RWPE2 (cell line): ENCODE results near the gene ITCH.
"Not testable (repeated sequence)": the region's sequence is repeated elsewhere in the genome, so short reads cannot be mapped to it uniquely, and the experiment has no call there.

Experiments used
- ATAC-seq: fragments of 200-7000 bp; cut with Tn5 transposase; 3 replicates; pipeline ENCODE4 v1.9.1; 2021; ENCODE audit warnings: low read depth
- DNase-seq: peaks from one replicate; pipeline ENCODE4 v3.0.0-alpha.2; 2020; ENCODE audit warnings: low spot score
- H3K27ac ChIP-seq: fragments of 450-650 bp; 2 replicates; pipeline ENCODE4 v1.5.1; 2017; ENCODE audit warnings: mild to moderate bottlenecking; ENCODE audit not compliant: poor library complexity, severe bottlenecking
- H3K27me3 ChIP-seq: fragments of 250-450 bp; sonication (Bioruptor Pico); 2 replicates; pipeline ENCODE4 v1.5.1; 2021; ENCODE audit warnings: mild to moderate bottlenecking, moderate library complexity; ENCODE audit not compliant: insufficient read depth, poor library complexity, severe bottlenecking
- H3K36me3 ChIP-seq: fragments of 250-450 bp; sonication (Bioruptor Pico); 2 replicates; pipeline ENCODE4 v1.5.1; 2020; ENCODE audit warnings: low read depth, mild to moderate bottlenecking, moderate library complexity
- H3K4me1 ChIP-seq: fragments of 250-450 bp; sonication (Bioruptor Pico); 2 replicates; pipeline ENCODE4 v1.5.1; 2021; ENCODE audit warnings: mild to moderate bottlenecking, moderate library complexity; ENCODE audit not compliant: insufficient read depth, poor library complexity, severe bottlenecking
- H3K4me3 ChIP-seq: fragments of 250-450 bp; sonication (Bioruptor Pico); 2 replicates; pipeline ENCODE4 v1.5.1; 2021; ENCODE audit warnings: mild to moderate bottlenecking, moderate library complexity; ENCODE audit not compliant: severe bottlenecking
- H3K9me3 ChIP-seq: fragments of 250-450 bp; sonication (Bioruptor Pico); 2 replicates; pipeline ENCODE4 v1.5.1; 2021; ENCODE audit warnings: mild to moderate bottlenecking, moderate library complexity; ENCODE audit not compliant: severe bottlenecking
- CTCF ChIP-seq: fragments of 450-650 bp; IDR thresholded peaks from one replicate; pipeline ENCODE4 v1.5.1; 2017; ENCODE audit warnings: mild to moderate bottlenecking, moderate library complexity; ENCODE audit not compliant: poor library complexity, severe bottlenecking

The ITCH gene

GRCh38 chr20:34473262-34473883, 110.3 kb downstream of the ITCH start:
- Histone ChIP-seq H3K27me3 (no peaks in the 10 kb centered on the region), H3K27ac (peak overlapping the region; percentile 16), H3K4me1 (peaks cover 22% of the 10 kb centered on the region), H3K36me3 (peaks cover 85% of the 10 kb centered on the region), H3K4me3 (no peak overlapping the region), H3K9me3 (no peaks in the 10 kb centered on the region)
- no peak for DNase-seq
- peak; percentile 84 for ATAC-seq
- peak; percentile 91 for TF ChIP-seq CTCF

GRCh38 chr20:34475979-34476736, 113.1 kb downstream of the ITCH start:
- Histone ChIP-seq H3K4me1 (peaks cover 22% of the 10 kb centered on the region), H3K36me3 (peaks cover 85% of the 10 kb centered on the region), H3K9me3 (no peaks in the 10 kb centered on the region), H3K27ac (no peak overlapping the region), H3K27me3 (no peaks in the 10 kb centered on the region), H3K4me3 (no peak overlapping the region)
- DNase-seq (no peak), ATAC-seq (no peak)
- peak; percentile 27 for TF ChIP-seq CTCF

- H3K36me3 ChIP-seq = peaks cover 87% of the 10 kb centered on the region
- DNase-seq = no peak
Measured at GRCh38 chr20:34479627-34480026, 116.6 kb downstream of the ITCH start.

GRCh38 chr20:34482154-34482553, 119.1 kb downstream of the ITCH start:
- H3K9me3 ChIP-seq, H3K27me3 ChIP-seq, H3K4me3 ChIP-seq, DNase-seq, ATAC-seq, H3K27ac ChIP-seq, H3K4me1 ChIP-seq: not testable (repeated sequence)
- peaks cover 100% of the 10 kb centered on the region for H3K36me3 ChIP-seq

More at GRCh38 chr20:34479627-34480026, 116.6 kb downstream of the ITCH start:
- H3K4me3 ChIP-seq = no peak overlapping the region
- H3K9me3 ChIP-seq = no peaks in the 10 kb centered on the region
- H3K4me1 ChIP-seq = peaks cover 3% of the 10 kb centered on the region
- no peak for ATAC-seq
- no peak overlapping the region for H3K27ac ChIP-seq
- TF ChIP-seq CTCF = no peak
- no peaks in the 10 kb centered on the region for H3K27me3 ChIP-seq

DNA sequence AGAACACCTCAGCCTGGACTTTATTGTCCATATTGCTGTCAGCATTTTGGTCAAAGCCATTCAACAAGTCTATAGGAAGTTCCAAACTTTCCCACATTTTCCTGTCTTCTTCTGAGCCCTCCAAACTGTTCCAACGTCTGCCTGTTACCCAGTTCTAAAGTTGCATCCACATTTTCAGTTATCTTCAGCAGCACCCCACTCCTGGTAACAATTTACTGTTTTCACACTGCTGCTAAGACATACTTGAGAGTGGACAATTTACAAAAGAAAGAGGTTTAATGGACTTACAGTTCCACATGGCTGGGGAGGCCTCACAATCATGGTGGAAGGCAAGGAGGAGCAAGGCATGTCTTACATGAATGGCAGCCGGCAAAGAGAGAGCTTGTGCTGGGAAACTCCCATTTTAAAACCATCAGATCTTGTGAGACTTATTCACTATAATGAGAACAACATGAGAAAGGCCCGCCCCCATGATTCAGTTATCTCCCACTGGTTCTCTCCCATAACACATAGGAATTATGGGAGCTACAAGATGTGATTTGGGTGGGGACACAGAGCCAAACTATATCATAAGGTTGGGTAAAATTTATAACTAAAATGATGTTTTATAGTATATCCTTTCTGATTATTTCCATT, 120.6 kb downstream of the ITCH start:
- H3K27me3 ChIP-seq, H3K9me3 ChIP-seq, H3K27ac ChIP-seq, H3K4me3 ChIP-seq, H3K4me1 ChIP-seq, ATAC-seq, DNase-seq: not testable (repeated sequence)
- H3K36me3 ChIP-seq = peaks cover 100% of the 10 kb centered on the region
